Muscle layer of duodenum (tissue), 2 donors: ENCODE measurements around the gene ELF1.

Experiments used
- H3K27ac ChIP-seq: one replicate; pipeline ENCODE4 v1.7.0; 2013; ENCODE audit warnings: mild to moderate bottlenecking, low read length
- H3K27me3 ChIP-seq: one replicate; pipeline ENCODE4 v1.7.0; 2013; ENCODE audit warnings: low read depth, mild to moderate bottlenecking, control low read depth, low read length
- H3K36me3 ChIP-seq, 2 donors: one replicate each; pipeline ENCODE4 v1.7.0; 2013; ENCODE audit warnings: low read length in 2 of 2, control low read depth in 1 of 2, mild to moderate bottlenecking in 1 of 2; ENCODE audit not compliant: insufficient read depth in 2 of 2, control insufficient read depth in 1 of 2
- H3K4me1 ChIP-seq, 2 donors: one replicate each; pipeline ENCODE4 v1.7.0; 2013; ENCODE audit warnings: low read length in 2 of 2, mild to moderate bottlenecking in 2 of 2, control low read depth in 1 of 2, moderate library complexity in 1 of 2; ENCODE audit not compliant: insufficient read depth in 2 of 2, control insufficient read depth in 1 of 2
- H3K4me3 ChIP-seq, 2 donors: one replicate each; pipeline ENCODE4 v1.7.0; 2013; ENCODE audit warnings: low read length in 2 of 2, low read depth in 1 of 2, mild to moderate bottlenecking in 1 of 2
- H3K9me3 ChIP-seq, 2 donors: one replicate each; pipeline ENCODE4 v1.7.0; 2013; ENCODE audit warnings: low read length in 2 of 2, control low read depth in 1 of 2, mild to moderate bottlenecking in 1 of 2; ENCODE audit not compliant: control insufficient read depth in 1 of 2
- donor health status: healthy.

Gene ELF1

DNA sequence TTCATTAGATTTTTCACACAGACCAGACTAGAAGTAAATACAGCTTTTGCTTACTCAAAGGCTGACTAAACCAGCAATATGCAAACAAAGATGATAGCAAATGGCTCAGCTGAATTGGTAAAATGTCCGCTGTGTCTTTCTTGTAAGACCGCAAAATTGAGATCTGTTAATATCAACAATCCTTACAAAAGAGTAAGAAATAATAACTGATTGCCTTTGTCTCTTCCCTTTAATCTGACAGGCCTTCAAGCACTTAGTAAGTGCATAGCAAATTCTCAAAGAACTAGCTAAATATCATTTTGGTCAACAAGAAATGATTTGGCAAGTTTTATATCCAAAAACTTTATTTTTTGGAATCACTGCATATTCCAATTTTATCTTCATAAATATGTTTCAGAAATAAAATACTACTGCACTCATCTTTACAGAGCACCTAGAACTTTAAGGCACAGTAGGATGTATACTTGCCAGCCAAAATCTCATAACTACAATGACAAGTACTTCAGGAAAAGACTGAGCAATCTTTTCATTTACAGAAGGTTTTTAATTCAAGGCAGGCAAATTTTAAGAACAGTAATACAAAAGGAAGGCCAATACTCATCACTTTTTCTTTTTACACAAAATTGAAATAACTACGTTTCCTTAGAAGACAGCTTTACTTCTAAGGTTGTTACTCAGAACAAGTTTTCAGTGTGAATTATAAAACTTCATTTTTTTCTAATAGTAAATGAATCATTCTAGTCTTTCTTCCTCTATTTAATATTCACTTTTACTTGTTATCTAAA is 1.1 kb downstream of the ELF1 start:
- Histone ChIP-seq H3K27me3 (no peaks in the 10 kb centered on the region), H3K4me1 (peaks cover 4 to 25% of the 10 kb centered on the region in 2 donors), H3K36me3 (no peaks in the 10 kb centered on the region), H3K9me3 (no peaks in the 10 kb centered on the region), H3K4me3 (peak overlapping the region; percentile 16 to 79), H3K27ac (peak overlapping the region; percentile 94)

DNA sequence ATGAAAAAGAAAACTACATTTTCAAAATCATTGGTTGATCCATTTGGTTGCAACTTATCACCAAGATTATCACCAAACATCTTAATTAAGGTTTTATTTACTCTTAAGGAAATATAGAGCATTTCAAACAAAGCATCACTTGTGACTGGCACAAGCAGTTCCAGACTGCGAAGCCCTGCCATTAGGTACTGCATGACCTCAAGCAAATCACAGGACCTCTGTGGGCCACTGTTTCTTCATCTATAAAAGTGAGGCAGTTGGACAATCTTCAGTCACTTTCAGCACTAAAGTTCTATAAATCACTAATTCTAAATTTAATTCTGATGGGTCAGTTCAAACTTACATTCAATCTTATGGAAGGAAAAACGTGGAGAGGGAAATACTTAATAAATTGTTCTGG is 2.0 kb downstream of the ELF1 start:
- H3K4me3 ChIP-seq = peak overlapping the region; percentile 26 to 79
- peak overlapping the region; percentile 94 for H3K27ac ChIP-seq
- H3K9me3 ChIP-seq = no peaks in the 10 kb centered on the region
- H3K4me1 ChIP-seq = peaks cover 4 to 25% of the 10 kb centered on the region in 2 donors
- no peaks in the 10 kb centered on the region for H3K27me3 ChIP-seq
- H3K36me3 ChIP-seq = no peaks in the 10 kb centered on the region

DNA sequence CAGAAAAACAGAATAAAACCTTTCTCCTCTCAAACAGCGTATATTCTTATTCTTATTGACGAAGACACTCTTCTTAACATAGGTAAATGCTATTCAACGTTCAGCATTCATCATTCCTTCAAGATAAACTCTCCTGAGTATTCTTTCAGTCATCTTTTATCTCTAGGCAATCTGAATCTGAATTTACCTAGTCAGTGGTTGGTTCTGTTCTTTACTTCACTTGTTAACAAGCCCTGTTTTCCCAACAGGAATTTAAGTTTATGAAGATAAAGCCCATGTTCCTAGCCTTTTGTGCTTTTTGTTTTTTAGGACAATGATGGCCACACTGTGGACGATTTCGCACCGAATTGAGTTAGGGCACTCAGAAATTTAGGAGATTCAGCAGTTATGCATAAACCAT is 3.2 kb downstream of the ELF1 start:
- Histone ChIP-seq H3K36me3 (no peaks in the 10 kb centered on the region), H3K4me3 (no peak overlapping the region), H3K27me3 (no peaks in the 10 kb centered on the region), H3K9me3 (no peaks in the 10 kb centered on the region), H3K4me1 (peaks cover 0 to 31% of the 10 kb centered on the region in 2 donors), H3K27ac (no peak overlapping the region)

DNA sequence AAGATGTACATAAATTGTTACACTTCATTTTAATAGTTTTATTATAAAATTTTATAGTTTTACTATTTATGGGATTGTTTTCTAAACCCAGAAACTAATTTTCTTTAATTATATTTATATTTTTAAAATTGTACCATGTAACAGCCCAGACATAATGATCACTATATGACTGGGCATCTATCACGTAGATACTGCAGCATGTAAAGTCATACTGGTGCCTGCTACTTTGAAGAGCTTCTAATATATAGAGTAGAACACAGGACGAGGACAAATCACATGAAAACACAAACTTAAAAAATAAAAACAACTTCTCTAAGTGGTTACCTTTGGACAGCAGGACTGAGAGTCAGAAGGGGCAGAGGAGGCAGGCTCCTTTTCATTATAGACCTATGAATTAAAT is 5.3 kb downstream of the ELF1 start:
- Histone ChIP-seq H3K27ac (no peak overlapping the region), H3K4me3 (no peak overlapping the region), H3K4me1 (peaks cover 0 to 20% of the 10 kb centered on the region in 2 donors), H3K36me3 (no peaks in the 10 kb centered on the region), H3K27me3 (no peaks in the 10 kb centered on the region), H3K9me3 (no peaks in the 10 kb centered on the region)

DNA sequence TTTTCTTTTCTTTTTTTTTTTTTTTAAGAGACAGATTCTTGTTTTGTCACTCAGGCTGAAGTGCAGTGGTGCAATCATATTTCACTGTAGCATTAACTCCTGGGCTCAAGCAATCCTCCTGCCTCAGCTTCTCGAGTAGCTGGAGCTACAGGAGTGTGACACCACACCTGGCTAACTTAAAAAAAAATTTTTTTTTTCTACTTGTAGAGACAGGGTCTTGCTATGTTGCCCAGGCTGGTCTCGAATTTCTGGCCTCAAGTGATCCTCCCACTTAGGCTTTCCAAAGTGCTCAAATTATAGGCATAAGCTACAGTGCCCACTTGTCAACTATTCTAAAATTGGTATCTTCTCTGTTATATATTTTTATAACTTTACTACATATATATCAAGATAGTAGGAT is 6.6 kb downstream of the ELF1 start:
- H3K9me3 ChIP-seq = no peaks in the 10 kb centered on the region
- no peak overlapping the region for H3K4me3 ChIP-seq
- no peaks in the 10 kb centered on the region for H3K27me3 ChIP-seq
- H3K27ac ChIP-seq = no peak overlapping the region
- no peaks in the 10 kb centered on the region for H3K36me3 ChIP-seq
- peaks cover 3 to 20% of the 10 kb centered on the region in 2 donors for H3K4me1 ChIP-seq

DNA sequence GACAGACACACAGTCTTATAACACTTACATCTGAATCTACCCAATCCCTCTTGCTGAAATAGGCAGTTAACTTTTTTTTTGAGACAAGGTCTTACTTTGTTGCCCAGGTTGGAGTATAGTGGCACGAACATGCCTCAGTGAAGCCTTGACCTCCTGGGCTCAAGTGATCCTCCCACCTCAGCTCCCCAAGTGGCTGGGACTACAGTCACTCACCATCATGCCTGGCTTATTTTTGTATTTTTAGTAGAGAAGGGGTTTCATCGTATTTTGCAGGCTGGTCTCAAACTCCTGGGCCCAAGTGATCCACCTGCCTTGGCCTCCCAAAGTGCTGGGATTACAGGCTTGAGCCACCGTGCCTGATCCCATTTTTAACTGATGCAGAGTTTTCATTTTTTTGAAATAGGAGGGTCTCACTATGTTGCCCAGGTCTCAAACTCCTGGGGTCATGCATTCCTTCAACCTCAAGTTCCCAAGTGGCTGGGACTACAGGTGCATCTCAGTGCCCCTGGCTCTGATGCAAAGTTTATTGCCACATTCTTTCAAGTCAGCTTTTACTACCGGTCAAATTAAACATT is 7.6 kb downstream of the ELF1 start:
- Histone ChIP-seq H3K36me3 (no peaks in the 10 kb centered on the region), H3K4me1 (peaks cover 9 to 17% of the 10 kb centered on the region in 2 donors), H3K27me3 (no peaks in the 10 kb centered on the region), H3K27ac (no peak overlapping the region), H3K9me3 (no peaks in the 10 kb centered on the region), H3K4me3 (no peak overlapping the region)

DNA sequence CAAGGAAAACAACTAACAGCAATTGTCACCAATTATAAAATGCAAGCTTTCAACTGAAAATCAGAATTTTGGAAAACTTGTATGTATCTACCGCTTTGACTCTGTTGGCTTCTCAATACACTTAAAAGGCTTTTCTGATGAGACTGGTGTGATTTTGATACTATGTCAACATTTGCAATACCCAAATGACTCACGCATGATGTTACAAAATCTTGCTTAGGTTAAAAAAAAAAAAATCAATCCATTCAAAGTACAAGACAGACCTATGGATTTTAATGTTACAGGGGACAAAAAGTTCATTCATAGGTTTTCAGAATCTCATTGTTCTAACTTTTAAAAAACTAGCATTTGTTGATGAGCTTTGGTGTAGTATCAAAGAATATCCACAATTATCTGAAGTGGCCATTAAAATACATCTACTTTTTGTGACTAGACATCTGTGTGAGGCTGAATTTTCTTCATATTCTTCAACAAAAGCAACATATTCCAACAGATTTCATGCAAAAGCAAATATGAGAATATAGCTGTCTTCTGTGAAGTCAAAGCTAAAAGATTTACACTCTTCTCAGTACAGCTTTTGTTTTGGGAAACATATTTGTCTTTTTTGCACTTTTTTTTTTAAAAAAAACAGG is 10.7 kb downstream of the ELF1 start:
- H3K27me3 ChIP-seq = no peaks in the 10 kb centered on the region
- H3K9me3 ChIP-seq = no peaks in the 10 kb centered on the region
- peaks cover 9 to 20% of the 10 kb centered on the region in 2 donors for H3K4me1 ChIP-seq
- no peak overlapping the region for H3K27ac ChIP-seq
- no peak overlapping the region for H3K4me3 ChIP-seq
- no peaks in the 10 kb centered on the region for H3K36me3 ChIP-seq

DNA sequence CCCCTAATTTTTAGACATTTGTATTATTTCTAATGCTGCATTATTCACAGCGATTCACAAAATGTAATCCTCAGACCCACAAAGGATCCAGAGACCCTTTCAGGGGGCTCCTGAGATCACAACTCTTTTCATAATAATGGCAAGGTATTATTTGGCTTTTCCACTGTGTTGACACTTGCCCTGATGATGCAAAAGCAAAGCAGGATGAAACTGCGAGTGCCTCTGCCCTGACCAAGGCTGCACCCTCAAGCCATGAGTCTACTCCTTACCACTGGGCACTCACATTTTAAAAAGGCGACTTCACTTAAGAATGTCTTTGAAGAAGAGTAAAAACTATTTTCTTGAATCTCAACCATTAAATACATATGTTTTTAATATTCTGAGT is 11.4 kb downstream of the ELF1 start:
- H3K27me3 ChIP-seq = no peaks in the 10 kb centered on the region
- H3K4me3 ChIP-seq = no peak overlapping the region
- no peaks in the 10 kb centered on the region for H3K9me3 ChIP-seq
- peaks cover 9 to 20% of the 10 kb centered on the region in 2 donors for H3K4me1 ChIP-seq
- H3K27ac ChIP-seq = no peak overlapping the region
- H3K36me3 ChIP-seq = no peaks in the 10 kb centered on the region

DNA sequence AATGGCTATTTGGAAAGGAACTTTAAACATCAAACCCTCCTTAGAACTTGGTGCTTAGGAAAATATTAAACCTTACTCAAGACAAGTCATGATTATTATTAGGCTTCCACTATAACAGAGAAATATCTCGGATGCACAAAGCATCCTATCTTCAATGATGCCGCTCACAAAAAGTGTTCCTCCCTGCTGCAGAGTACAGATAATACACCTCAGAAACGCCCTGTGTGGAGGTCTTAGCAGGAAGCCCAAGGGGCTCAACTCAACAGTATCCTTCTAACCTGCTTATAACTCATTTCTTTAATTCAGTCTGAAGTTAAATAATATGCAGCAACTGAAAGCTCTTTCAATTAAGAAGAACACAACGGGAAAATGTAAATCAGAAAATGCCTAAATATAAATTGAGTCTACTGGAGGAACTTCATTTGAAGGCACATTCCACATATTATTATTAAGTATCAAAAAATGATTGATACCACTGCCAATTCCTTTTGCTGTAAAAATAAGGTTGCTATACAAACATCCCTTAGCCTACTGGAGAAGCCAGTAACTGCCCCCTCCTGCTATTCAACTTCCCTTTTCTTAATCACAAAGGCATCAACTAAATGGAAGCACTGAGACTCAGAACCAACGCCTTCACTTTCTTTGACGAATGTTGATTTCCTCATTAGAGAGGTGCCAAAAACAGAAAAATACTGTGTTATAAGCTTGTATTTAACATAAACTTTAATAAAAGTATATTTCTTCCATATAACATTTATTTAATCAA is 12.0 kb downstream of the ELF1 start:
- peaks cover 9 to 22% of the 10 kb centered on the region in 2 donors for H3K4me1 ChIP-seq
- no peak overlapping the region for H3K4me3 ChIP-seq
- H3K27ac ChIP-seq = no peak overlapping the region
- H3K9me3 ChIP-seq = no peaks in the 10 kb centered on the region
- no peaks in the 10 kb centered on the region for H3K27me3 ChIP-seq
- no peaks in the 10 kb centered on the region for H3K36me3 ChIP-seq

DNA sequence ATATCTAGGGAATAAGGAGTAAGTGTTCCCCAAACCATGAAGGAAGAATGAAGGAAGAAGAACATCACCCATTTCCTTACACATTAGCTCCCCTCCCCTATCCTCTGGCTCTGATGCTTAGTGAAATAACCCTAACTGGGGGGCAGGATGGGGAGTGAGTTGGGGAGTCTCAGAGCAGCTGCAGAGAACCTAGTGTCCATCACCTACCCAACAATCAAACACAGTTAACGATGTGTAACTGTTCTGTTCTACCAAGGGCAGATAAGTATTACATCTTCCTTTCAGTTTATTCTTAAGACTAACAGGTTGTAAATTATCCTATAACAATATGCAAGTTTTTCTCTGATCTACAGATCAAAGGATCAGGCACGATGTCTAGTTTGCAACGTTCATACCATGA is 12.8 kb downstream of the ELF1 start:
- H3K4me3 ChIP-seq = no peak overlapping the region
- H3K9me3 ChIP-seq = no peaks in the 10 kb centered on the region
- H3K4me1 ChIP-seq = peaks cover 9 to 22% of the 10 kb centered on the region in 2 donors
- H3K27ac ChIP-seq = no peak overlapping the region
- no peaks in the 10 kb centered on the region for H3K27me3 ChIP-seq
- no peaks in the 10 kb centered on the region for H3K36me3 ChIP-seq

DNA sequence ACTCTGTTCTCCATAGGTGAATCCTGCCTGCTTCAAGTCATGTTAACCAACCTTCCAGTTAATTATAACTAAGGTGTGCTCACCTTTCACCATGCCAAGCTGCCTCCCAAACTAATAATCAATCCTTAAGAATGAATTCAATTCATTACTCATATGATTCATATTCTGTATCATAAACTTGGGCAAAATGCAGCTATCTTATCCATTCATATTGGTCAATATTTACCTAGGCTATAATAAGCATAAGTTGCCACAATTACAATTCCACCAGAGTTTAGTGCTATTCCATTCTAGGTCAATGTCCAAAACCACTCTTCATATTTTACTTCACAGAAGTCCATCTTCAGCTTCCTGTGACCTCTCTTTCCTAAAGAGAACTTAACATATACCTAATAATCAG is 13.4 kb downstream of the ELF1 start:
- H3K27me3 ChIP-seq = no peaks in the 10 kb centered on the region
- H3K4me1 ChIP-seq = peaks cover 9 to 22% of the 10 kb centered on the region in 2 donors
- peak overlapping the region; percentile 7 for H3K27ac ChIP-seq
- no peaks in the 10 kb centered on the region for H3K36me3 ChIP-seq
- no peak overlapping the region for H3K4me3 ChIP-seq
- H3K9me3 ChIP-seq = no peaks in the 10 kb centered on the region
